Erythroblast (primary cell): ENCODE results near the gene CRYGS.

Experiments
- GATA1 ChIP-seq: IDR thresholded peaks from 2 replicates; pipeline ENCODE4 v1.6.1; 2011; ENCODE audit warnings: low read depth, mild to moderate bottlenecking, control low read depth, low read length, moderate library complexity
- POLR2A ChIP-seq: IDR thresholded peaks from 2 replicates; pipeline ENCODE4 v1.6.1; 2011; ENCODE audit warnings: mild to moderate bottlenecking, low read length

- TF ChIP-seq POLR2A (no peak), GATA1 (no peak)
These were observed 5.4 kb downstream of the CRYGS start for GRCh38 chr3:186538779-186539178.
